Ammon's horn (tissue), 1 donor: ENCODE data around the gene ETDB.
"Not testable (repeated sequence)": the region's sequence is repeated elsewhere in the genome, so short reads cannot be mapped to it uniquely, and the experiment has no call there.

Experiments
- DNase-seq: peaks from one replicate; pipeline ENCODE4 v3.0.0-alpha.2; 2016; ENCODE audit warnings: low spot score

Gene ETDB

GRCh38 chrX:135120056-135120576 is at the start of gene ETDB:
TSS of gene ETDB (minus strand) at chrX:135120526. CDS start at chrX:135119261, 1,265 bp downstream.
- DNase-seq = not testable (repeated sequence)

DNA sequence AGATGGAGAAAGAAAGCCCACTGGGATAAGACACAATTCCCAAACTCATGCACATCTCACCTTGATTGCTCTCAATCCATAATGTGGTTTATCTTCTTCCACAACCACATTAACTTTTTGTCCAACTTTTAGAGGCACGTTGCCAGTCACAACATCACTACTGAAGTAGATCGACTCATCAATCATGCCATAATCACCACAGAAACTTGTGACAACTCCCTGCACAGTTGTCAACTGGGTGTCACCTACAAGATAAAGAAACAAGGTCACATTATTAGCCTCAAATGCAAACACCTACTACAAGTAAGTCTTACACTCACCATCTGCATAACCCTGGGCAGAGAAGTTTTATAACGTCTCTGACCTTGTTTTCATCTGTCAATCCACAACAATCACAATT is 49.2 kb upstream of the ETDB start:
- DNase-seq = not testable (repeated sequence)

GRCh38 chrX:135168486-135168885 is 48.2 kb upstream of the ETDB start:
- no peak for DNase-seq

DNA sequence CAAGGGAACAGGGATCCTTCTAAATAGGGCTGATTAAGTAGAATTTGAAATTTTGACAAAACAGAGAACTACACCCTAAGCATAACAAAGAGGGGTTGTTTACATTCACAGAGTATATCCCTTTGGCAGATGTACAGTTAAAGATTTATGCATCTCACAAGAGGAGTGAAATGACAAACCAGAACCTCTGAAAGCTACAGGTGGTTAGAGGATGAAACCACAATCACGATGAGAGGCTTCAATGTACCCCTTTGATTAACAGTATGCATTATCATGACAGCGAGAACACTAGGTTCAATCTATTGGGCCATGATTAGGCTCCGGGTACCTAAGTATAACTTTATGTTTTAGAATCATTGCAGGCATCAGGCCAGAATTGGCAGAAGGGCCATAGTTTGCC is 34.4 kb upstream of the ETDB start:
- DNase-seq = not testable (repeated sequence)

- DNase-seq = not testable (repeated sequence)
Measured at GRCh38 chrX:135126145-135126544, 5.8 kb upstream of the ETDB start.

- DNase-seq = not testable (repeated sequence)
Measured at GRCh38 chrX:135116064-135116463, 4.3 kb downstream of the ETDB start.

- no peak for DNase-seq
Measured at GRCh38 chrX:135114392-135114791, 5.9 kb downstream of the ETDB start.

DNA sequence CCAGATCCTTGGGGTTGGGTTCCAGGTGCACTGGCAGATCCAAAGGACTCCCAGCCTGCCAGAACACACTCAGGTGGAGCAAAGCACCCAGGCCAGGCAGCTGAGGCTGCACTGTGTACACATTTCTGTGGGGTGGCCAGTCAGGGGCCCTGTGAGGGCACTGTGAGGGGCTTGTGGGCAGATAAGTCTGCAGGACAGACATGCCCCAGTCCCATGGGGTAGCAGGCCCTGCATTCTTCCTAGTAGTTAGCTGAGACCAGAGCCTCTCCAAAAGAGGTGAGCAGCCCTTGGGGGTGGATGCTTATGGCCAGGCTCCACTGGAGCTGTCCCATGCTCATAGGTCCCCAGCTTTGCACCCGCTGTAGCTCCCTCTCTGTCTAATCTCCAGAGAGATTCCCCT is 7.6 kb downstream of the ETDB start:
- DNase-seq = no peak

GRCh38 chrX:135112096-135112729 is 8.1 kb downstream of the ETDB start:
- DNase-seq = peak; percentile 19

DNA sequence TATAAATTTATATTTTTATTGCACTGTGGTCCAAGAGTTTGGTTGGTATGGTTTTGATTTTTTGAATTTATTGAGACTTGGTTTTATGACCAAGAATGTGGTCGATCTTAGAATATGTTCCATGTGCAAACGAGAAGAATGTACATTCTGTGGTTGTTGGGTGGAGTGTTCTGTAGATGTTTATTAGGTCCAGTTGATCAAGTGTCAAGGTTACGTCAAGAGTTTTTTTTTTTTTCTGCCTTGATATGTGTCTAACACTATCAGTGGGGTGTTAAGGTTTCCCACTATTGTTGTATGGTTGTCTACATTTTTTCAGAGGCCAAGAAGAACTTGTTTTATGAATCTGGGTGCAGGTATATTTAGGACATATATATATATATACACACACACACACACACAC is 10.8 kb downstream of the ETDB start:
- DNase-seq = no peak

DNA sequence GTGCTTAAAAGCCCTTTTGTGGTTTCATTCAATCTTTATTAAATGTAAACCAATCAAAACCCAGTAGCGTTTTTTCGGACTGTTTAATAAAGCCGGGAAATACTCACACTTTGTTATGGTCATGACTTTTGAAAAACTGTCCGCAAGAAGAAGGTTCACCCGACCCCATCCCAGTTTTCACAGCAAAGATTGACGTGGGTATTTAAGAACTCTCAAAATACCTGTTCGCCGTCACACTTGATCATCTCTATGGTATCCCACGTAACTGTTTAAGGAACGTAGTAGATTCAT is 20.9 kb downstream of the ETDB start:
- DNase-seq = no peak

DNA sequence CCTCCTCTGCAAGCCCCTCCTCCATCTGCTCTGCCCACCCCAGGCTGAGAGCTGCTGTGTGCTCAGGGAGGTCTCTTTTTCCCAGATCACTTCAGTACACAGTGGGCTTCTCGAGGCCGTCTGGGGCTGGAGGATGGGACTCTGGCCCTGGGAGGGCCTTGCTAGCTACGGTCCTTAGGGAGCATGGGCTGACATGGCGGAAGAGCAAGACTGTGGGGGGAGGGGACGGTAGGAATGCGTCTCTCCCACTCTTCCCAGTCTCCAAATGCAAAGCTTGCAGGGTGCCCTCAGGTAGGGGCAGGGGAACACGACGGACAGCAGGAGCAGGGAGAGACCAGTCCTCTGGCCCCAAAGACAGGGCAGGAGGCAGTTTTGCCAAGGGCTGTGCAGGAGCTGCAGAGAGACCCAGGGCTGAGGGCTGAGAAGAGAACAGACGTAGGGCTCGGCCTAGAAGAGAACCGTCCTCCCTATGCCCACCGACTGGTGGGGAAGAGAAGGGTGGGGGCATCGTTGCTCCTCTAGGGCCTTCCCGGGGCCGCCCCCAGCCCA is 23.1 kb downstream of the ETDB start:
- DNase-seq = not testable (repeated sequence)

DNA sequence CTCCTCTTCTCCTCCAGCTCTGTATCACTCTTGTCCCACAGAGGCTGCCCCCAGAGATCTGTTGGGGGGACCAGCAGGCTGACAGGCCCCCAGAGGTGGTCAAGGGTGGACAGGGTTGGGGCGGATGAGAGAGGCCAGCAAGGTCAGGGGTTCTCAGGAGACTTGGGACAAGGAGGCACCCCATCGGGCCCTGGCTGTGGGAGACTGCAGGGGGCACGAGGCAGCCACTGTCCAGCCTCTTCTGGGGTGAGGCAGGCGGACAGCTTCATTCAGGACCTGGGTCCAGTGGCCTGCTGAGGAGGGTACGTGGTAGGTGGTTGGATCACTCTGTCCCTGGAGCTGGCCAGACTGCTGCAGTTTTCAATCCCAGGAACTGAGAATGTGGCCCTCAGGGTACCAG is 24.6 kb downstream of the ETDB start:
- DNase-seq = no peak

- DNase-seq = no peak
Measured at GRCh38 chrX:135094726-135095125, 25.6 kb downstream of the ETDB start.

- DNase-seq = no peak
Measured at GRCh38 chrX:135089126-135089525, 31.2 kb downstream of the ETDB start.

GRCh38 chrX:135087867-135088266 is 32.5 kb downstream of the ETDB start:
- no peak for DNase-seq

DNA sequence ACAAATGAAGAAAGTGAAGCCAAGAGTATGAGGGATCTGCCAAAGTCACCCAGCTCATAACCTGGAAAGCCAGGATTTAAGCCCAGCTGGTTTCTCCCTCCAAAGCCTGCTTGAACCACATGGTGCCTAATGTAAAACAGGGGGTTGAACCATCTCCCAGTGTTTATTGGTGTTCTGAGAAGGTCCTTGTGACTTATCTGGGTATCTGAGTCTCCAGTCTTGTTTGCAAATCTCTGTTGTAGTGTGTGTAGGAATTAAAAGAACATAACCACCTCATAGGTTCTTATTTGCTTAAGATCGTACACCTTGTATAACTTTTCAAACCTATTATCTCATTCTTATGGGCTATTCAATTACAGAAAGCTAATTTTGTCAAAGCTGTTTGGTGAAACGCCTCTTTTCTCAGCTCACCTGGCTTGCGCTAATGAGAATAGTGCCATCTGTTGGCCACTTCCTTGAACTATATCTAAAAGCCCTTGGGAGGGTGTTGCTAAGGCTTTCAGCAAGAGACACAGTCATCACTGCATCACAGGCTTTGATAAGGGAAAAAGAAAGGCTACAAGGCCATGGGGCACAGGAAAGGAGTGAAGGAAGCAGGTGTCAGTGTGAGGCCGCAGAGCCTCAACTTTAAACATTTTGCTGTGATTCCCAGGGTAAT is 34.0 kb downstream of the ETDB start:
- DNase-seq = peak; percentile 66

DNA sequence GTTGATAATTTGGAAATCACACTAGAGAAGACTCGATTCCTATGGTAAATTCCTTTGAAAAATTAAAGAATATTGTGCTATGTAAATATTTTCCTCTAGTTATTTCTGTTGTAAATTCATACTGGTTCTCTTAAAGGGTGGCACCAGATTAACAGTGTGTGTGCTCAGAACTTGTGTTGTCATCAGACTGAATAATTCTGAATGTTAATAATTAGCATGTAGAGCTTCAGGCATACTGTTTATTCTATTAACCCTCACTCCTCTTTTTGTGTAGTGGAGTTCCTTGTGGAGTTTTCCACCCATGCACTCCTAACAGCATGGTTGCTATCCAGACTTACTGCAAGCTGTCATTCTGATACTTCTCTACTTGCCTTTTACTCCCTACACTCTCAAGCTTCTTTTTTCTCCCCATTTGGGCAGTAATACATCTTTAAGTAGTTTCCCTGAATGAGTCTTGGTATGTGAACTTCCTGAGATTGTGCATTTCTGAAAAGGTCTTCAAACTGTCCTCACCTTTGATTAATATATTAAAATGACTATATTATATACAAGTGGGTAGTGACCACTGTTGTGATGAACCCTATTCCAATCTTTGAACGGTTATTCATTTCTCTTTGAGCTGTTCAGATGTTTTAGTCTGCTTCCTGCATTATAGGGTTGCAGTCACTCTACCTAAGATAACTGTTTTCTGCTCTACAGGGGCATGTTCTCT is 38.5 kb downstream of the ETDB start:
- DNase-seq = no peak
